GM23338 (cell line): ENCODE measurements around the gene NFIA. TPM values are rescaled to one million over a fixed set of nuclear protein-coding genes. Genes with fewer than 3 reads are reported as not detected.

ENCODE experiments used
- ATAC-seq: fragments of 200-7000 bp; cut with Tn5 transposase; 3 replicates; pipeline ENCODE4 v1.9.1; 2020
- DNase-seq: peaks from one replicate; pipeline ENCODE4 v3.0.0-alpha.2; 2015; ENCODE audit warnings: low spot score
- H2AFZ ChIP-seq: fragments of 200-600 bp; sonication (generic); 2 replicates; pipeline ENCODE4 v1.8.0; 2016; ENCODE audit warnings: antibody characterized with exemption, mild to moderate bottlenecking, moderate library complexity
- H3F3A ChIP-seq: fragments of 200-600 bp; sonication (generic); replicated peaks from 2 replicates; pipeline ENCODE4 v1.8.0; 2017; ENCODE audit warnings: antibody characterized with exemption, mixed run types, low read depth
- H3K27ac ChIP-seq: fragments of 200-600 bp; sonication (generic); 2 replicates; pipeline ENCODE4 v1.6.1; 2016; ENCODE audit warnings: low read depth
- H3K27me3 ChIP-seq: fragments of 200-600 bp; sonication (generic); 2 replicates; pipeline ENCODE4 v1.8.0; 2016; ENCODE audit warnings: mild to moderate bottlenecking, mixed run types, moderate library complexity; ENCODE audit not compliant: insufficient read depth
- H3K36me3 ChIP-seq: fragments of 200-600 bp; sonication (generic); 2 replicates; pipeline ENCODE4 v1.8.0; 2016; ENCODE audit warnings: mild to moderate bottlenecking; ENCODE audit not compliant: insufficient read depth
- H3K4me1 ChIP-seq: fragments of 200-600 bp; sonication (generic); 2 replicates; pipeline ENCODE4 v1.8.0; 2016; ENCODE audit warnings: mild to moderate bottlenecking, moderate library complexity; ENCODE audit not compliant: insufficient read depth
- H3K4me2 ChIP-seq: fragments of 200-600 bp; sonication (generic); 2 replicates; pipeline ENCODE4 v1.7.1; 2017; ENCODE audit warnings: mixed run types
- H3K4me3 ChIP-seq: fragments of 200-600 bp; sonication (generic); 2 replicates; pipeline ENCODE4 v1.6.1; 2016; ENCODE audit warnings: mixed run types
- H3K79me2 ChIP-seq: fragments of 200-600 bp; sonication (generic); replicated peaks from 2 replicates; pipeline ENCODE4 v1.8.0; 2017; ENCODE audit warnings: mild to moderate bottlenecking; ENCODE audit not compliant: insufficient read depth
- H3K9me2 ChIP-seq: fragments of 200-600 bp; sonication (generic); 2 replicates; pipeline ENCODE4 v1.8.0; 2017; ENCODE audit not compliant: insufficient read depth
- H4K20me1 ChIP-seq: fragments of 200-600 bp; sonication (generic); replicated peaks from 2 replicates; pipeline ENCODE4 v1.8.0; 2017; ENCODE audit warnings: mild to moderate bottlenecking; ENCODE audit not compliant: insufficient read depth
- H3K27ac Mint-ChIP-seq: 2 replicates; pipeline ENCODE4 v1.8.0; 2020; ENCODE audit warnings: inconsistent platforms, mild to moderate bottlenecking, moderate library complexity, mixed read lengths
- H3K27me3 Mint-ChIP-seq: 3 replicates; pipeline ENCODE4 v1.8.0; 2022; ENCODE audit warnings: low read depth, mild to moderate bottlenecking, moderate library complexity, mixed read lengths, inconsistent platforms; ENCODE audit not compliant: insufficient read depth, poor library complexity
- H3K36me3 Mint-ChIP-seq: 3 replicates; pipeline ENCODE4 v1.8.0; 2021; ENCODE audit warnings: low read depth, mild to moderate bottlenecking, inconsistent platforms, moderate library complexity, mixed read lengths
- H3K4me1 Mint-ChIP-seq: 3 replicates; pipeline ENCODE4 v1.8.0; 2020; ENCODE audit warnings: mild to moderate bottlenecking, inconsistent platforms, mixed read lengths
- H3K4me3 Mint-ChIP-seq: 3 replicates; pipeline ENCODE4 v1.8.0; 2021; ENCODE audit warnings: moderate library complexity, mild to moderate bottlenecking, inconsistent platforms, mixed read lengths
- H3K9me3 Mint-ChIP-seq: 3 replicates; pipeline ENCODE4 v1.8.0; 2020; ENCODE audit warnings: moderate library complexity, mild to moderate bottlenecking, inconsistent platforms, mixed read lengths
- CREB1 ChIP-seq: fragments of 250-450 bp; sonication (Bioruptor Pico); IDR thresholded peaks from 2 replicates; pipeline ENCODE4 v1.5.0; 2020; ENCODE audit warnings: low read depth, mild to moderate bottlenecking, moderate library complexity
- EZH2 ChIP-seq: fragments of 200-600 bp; sonication (generic); IDR thresholded peaks from one replicate; pipeline ENCODE4 v1.8.0; 2017; ENCODE audit warnings: antibody characterized with exemption, mild to moderate bottlenecking, low read depth; ENCODE audit not compliant: unreplicated experiment
- EZH2phosphoT487 ChIP-seq: fragments of 200-600 bp; sonication (generic); IDR thresholded peaks from one replicate; pipeline ENCODE4 v1.8.1; 2018; ENCODE audit warnings: antibody characterized with exemption; ENCODE audit not compliant: unreplicated experiment
- JUNB ChIP-seq: IDR thresholded peaks from one replicate; pipeline ENCODE4 v1.6.1; 2016; ENCODE audit warnings: antibody characterized with exemption; ENCODE audit not compliant: unreplicated experiment
- NANOG ChIP-seq: IDR thresholded peaks from 2 replicates; pipeline ENCODE4 v1.6.1; 2016; ENCODE audit warnings: antibody characterized with exemption, borderline replicate concordance
- POLR2AphosphoS5 ChIP-seq: IDR thresholded peaks from 2 replicates; pipeline ENCODE4 v1.6.1; 2016; ENCODE audit warnings: antibody characterized with exemption, low read depth
- STAT1 ChIP-seq: IDR thresholded peaks from one replicate; pipeline ENCODE4 v1.6.1; 2016; ENCODE audit warnings: antibody characterized with exemption; ENCODE audit not compliant: unreplicated experiment
- ZNF114 ChIP-seq: fragments of 250-450 bp; sonication (Bioruptor Pico); IDR thresholded peaks from 2 replicates; pipeline ENCODE4 v1.5.0; 2020; ENCODE audit warnings: mild to moderate bottlenecking, moderate library complexity
- ZNF331 ChIP-seq: fragments of 250-450 bp; sonication (Bioruptor Pico); IDR thresholded peaks from 2 replicates; pipeline ENCODE4 v1.5.0; 2020; ENCODE audit warnings: low read depth, mild to moderate bottlenecking, moderate library complexity
- polyA plus RNA-seq: library from polyadenylated mRNA; unstranded; fragments of >200 nt; fragmentation: Nextera tagmentation; extraction: Ambion mirVana; gene quantifications from 2 replicates; pipeline ENCODE4 v1.2.1, GENCODE V29; 2016
- total RNA-seq: library from RNA; depleted of rRNA; stranded (reverse); fragments of >200 nt; shearing (Covaris generic); gene quantifications from 2 replicates; pipeline ENCODE4 v1.2.3, GENCODE V29; 2014
- TF ChIP-seq, protein P1 (sequence below): IDR thresholded peaks from 2 replicates; pipeline ENCODE4 v1.6.1; 2016; ENCODE audit warnings: antibody characterized with exemption
- TF ChIP-seq, protein P2 (sequence below), 2 experiments: fragments of 200-600 bp in 1 of 2; sonication (generic) in 1 of 2; conservative IDR thresholded peaks; 2 replicates each; pipeline versions ENCODE4 v1.5.1 to v1.6.1; 2016 to 2017; ENCODE audit warnings: antibody characterized with exemption in 2 of 2, low read depth in 2 of 2, mild to moderate bottlenecking in 2 of 2, moderate library complexity in 1 of 2
- TF ChIP-seq, protein P3 (sequence below): IDR thresholded peaks from one replicate; pipeline ENCODE4 v1.6.1; 2018; ENCODE audit warnings: antibody characterized with exemption; ENCODE audit not compliant: unreplicated experiment
- TF ChIP-seq, protein P4 (sequence below): fragments of 250-450 bp; sonication (Bioruptor Pico); IDR thresholded peaks from 2 replicates; pipeline ENCODE4 v1.5.0; 2020; ENCODE audit warnings: mild to moderate bottlenecking, moderate library complexity

Gene NFIA
- total and polyA plus RNA-seq, 2 experiments from 2014 or later, result 0.97 to 2.3 TPM

DNA sequence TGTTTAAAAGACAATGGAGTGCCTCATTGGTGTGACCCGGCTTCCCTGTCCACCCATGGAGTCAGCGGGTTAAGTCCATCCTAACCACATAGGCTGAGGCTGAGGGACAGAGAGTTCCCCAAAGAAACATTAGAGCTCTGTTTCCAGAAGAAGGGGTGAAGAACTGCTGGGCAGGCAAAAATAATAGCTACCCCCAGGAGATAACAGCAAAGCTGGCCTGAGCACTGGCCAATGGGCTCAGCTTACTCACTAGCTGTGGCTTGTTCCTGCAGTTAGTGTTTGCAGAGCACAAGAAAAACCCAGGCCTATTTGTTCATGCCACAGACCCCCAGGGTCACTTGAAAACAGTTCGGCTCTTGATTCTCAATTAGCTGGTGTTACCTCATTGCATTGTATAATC is 311.2 kb downstream of the NFIA start:
- H3K27ac Mint-ChIP-seq, result no peak overlapping the region
- no peaks in the 10 kb centered on the region for H3K36me3 Mint-ChIP-seq
- no peak overlapping the region for H2AFZ ChIP-seq

More for the DNA sequence above, 311.2 kb downstream of the NFIA start:
- H3K36me3 ChIP-seq, result no peaks in the 10 kb centered on the region
- H3F3A ChIP-seq, result no peaks in the 10 kb centered on the region
- peaks cover 13% of the 10 kb centered on the region; the same call in 1 of the 2 replicates for H3K27me3 ChIP-seq
- no peaks in the 10 kb centered on the region for H4K20me1 ChIP-seq
- peaks cover 6% of the 10 kb centered on the region; the same call in 1 of the 2 replicates for H3K9me2 ChIP-seq
- no peak overlapping the region for H3K27ac ChIP-seq
- no peaks in the 10 kb centered on the region for H3K4me1 ChIP-seq
- no peak overlapping the region for H3K4me2 ChIP-seq
- Mint-ChIP-seq H3K27me3 (peaks cover 11% of the 10 kb centered on the region), H3K4me3 (no peak overlapping the region), H3K4me1 (peaks cover 7% of the 10 kb centered on the region; the same call in 1 of the 3 replicates), H3K9me3 (peaks cover 4% of the 10 kb centered on the region; the same call in 2 of the 3 replicates)
- no peak for DNase-seq
- H3K4me3 ChIP-seq, result no peak overlapping the region
- H3K79me2 ChIP-seq, result no peaks in the 10 kb centered on the region
- TF ChIP-seq EZH2phosphoT487 (no peak), POLR2AphosphoS5 (no peak), NANOG (no peak), ZNF114 (CRISPR knock-in tag) (no peak), ZNF331 (CRISPR knock-in tag) (no peak), CREB1 (CRISPR knock-in tag) (no peak), JUNB (no peak), EZH2 (no peak), STAT1 (no peak)
- TF ChIP-seq, protein P1, sequence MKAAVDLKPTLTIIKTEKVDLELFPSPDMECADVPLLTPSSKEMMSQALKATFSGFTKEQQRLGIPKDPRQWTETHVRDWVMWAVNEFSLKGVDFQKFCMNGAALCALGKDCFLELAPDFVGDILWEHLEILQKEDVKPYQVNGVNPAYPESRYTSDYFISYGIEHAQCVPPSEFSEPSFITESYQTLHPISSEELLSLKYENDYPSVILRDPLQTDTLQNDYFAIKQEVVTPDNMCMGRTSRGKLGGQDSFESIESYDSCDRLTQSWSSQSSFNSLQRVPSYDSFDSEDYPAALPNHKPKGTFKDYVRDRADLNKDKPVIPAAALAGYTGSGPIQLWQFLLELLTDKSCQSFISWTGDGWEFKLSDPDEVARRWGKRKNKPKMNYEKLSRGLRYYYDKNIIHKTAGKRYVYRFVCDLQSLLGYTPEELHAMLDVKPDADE, result no peak
- TF ChIP-seq, protein P2, sequence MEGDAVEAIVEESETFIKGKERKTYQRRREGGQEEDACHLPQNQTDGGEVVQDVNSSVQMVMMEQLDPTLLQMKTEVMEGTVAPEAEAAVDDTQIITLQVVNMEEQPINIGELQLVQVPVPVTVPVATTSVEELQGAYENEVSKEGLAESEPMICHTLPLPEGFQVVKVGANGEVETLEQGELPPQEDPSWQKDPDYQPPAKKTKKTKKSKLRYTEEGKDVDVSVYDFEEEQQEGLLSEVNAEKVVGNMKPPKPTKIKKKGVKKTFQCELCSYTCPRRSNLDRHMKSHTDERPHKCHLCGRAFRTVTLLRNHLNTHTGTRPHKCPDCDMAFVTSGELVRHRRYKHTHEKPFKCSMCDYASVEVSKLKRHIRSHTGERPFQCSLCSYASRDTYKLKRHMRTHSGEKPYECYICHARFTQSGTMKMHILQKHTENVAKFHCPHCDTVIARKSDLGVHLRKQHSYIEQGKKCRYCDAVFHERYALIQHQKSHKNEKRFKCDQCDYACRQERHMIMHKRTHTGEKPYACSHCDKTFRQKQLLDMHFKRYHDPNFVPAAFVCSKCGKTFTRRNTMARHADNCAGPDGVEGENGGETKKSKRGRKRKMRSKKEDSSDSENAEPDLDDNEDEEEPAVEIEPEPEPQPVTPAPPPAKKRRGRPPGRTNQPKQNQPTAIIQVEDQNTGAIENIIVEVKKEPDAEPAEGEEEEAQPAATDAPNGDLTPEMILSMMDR (conservative IDR thresholded peaks at IDR 0.05; ENCODE audit: low read depth in 2 of 2), result no peak
- TF ChIP-seq, protein P3, sequence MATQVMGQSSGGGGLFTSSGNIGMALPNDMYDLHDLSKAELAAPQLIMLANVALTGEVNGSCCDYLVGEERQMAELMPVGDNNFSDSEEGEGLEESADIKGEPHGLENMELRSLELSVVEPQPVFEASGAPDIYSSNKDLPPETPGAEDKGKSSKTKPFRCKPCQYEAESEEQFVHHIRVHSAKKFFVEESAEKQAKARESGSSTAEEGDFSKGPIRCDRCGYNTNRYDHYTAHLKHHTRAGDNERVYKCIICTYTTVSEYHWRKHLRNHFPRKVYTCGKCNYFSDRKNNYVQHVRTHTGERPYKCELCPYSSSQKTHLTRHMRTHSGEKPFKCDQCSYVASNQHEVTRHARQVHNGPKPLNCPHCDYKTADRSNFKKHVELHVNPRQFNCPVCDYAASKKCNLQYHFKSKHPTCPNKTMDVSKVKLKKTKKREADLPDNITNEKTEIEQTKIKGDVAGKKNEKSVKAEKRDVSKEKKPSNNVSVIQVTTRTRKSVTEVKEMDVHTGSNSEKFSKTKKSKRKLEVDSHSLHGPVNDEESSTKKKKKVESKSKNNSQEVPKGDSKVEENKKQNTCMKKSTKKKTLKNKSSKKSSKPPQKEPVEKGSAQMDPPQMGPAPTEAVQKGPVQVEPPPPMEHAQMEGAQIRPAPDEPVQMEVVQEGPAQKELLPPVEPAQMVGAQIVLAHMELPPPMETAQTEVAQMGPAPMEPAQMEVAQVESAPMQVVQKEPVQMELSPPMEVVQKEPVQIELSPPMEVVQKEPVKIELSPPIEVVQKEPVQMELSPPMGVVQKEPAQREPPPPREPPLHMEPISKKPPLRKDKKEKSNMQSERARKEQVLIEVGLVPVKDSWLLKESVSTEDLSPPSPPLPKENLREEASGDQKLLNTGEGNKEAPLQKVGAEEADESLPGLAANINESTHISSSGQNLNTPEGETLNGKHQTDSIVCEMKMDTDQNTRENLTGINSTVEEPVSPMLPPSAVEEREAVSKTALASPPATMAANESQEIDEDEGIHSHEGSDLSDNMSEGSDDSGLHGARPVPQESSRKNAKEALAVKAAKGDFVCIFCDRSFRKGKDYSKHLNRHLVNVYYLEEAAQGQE, result no peak
- TF ChIP-seq, protein P4, sequence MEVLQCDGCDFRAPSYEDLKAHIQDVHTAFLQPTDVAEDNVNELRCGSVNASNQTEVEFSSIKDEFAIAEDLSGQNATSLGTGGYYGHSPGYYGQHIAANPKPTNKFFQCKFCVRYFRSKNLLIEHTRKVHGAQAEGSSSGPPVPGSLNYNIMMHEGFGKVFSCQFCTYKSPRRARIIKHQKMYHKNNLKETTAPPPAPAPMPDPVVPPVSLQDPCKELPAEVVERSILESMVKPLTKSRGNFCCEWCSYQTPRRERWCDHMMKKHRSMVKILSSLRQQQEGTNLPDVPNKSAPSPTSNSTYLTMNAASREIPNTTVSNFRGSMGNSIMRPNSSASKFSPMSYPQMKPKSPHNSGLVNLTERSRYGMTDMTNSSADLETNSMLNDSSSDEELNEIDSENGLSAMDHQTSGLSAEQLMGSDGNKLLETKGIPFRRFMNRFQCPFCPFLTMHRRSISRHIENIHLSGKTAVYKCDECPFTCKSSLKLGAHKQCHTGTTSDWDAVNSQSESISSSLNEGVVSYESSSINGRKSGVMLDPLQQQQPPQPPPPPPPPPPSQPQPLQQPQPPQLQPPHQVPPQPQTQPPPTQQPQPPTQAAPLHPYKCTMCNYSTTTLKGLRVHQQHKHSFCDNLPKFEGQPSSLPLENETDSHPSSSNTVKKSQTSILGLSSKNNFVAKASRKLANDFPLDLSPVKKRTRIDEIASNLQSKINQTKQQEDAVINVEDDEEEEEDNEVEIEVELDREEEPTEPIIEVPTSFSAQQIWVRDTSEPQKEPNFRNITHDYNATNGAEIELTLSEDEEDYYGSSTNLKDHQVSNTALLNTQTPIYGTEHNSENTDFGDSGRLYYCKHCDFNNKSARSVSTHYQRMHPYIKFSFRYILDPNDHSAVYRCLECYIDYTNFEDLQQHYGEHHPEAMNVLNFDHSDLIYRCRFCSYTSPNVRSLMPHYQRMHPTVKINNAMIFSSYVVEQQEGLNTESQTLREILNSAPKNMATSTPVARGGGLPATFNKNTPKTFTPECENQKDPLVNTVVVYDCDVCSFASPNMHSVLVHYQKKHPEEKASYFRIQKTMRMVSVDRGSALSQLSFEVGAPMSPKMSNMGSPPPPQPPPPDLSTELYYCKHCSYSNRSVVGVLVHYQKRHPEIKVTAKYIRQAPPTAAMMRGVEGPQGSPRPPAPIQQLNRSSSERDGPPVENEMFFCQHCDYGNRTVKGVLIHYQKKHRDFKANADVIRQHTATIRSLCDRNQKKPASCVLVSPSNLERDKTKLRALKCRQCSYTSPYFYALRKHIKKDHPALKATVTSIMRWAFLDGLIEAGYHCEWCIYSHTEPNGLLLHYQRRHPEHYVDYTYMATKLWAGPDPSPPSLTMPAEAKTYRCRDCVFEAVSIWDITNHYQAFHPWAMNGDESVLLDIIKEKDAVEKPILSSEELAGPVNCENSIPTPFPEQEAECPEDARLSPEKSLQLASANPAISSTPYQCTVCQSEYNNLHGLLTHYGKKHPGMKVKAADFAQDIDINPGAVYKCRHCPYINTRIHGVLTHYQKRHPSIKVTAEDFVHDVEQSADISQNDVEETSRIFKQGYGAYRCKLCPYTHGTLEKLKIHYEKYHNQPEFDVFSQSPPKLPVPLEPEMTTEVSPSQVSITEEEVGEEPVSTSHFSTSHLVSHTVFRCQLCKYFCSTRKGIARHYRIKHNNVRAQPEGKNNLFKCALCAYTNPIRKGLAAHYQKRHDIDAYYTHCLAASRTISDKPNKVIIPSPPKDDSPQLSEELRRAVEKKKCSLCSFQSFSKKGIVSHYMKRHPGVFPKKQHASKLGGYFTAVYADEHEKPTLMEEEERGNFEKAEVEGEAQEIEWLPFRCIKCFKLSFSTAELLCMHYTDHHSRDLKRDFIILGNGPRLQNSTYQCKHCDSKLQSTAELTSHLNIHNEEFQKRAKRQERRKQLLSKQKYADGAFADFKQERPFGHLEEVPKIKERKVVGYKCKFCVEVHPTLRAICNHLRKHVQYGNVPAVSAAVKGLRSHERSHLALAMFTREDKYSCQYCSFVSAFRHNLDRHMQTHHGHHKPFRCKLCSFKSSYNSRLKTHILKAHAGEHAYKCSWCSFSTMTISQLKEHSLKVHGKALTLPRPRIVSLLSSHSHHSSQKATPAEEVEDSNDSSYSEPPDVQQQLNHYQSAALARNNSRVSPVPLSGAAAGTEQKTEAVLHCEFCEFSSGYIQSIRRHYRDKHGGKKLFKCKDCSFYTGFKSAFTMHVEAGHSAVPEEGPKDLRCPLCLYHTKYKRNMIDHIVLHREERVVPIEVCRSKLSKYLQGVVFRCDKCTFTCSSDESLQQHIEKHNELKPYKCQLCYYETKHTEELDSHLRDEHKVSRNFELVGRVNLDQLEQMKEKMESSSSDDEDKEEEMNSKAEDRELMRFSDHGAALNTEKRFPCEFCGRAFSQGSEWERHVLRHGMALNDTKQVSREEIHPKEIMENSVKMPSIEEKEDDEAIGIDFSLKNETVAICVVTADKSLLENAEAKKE, result no peak
- no peak for ATAC-seq
